Skeletal muscle satellite cell (primary cell): ENCODE results near the gene MAGI3. TPM values are rescaled to one million over a fixed set of nuclear protein-coding genes. Genes with fewer than 3 reads are reported as not detected.
A peak's percentile ranks its signal among the peaks of the same experiment; 100 is the strongest.

Source experiments
- H3K27me3 ChIP-seq: 2 replicates; pipeline ENCODE4 v1.7.0; 2013; ENCODE audit warnings: low read length; ENCODE audit not compliant: control insufficient read depth, insufficient read depth
- H3K36me3 ChIP-seq: 2 replicates; pipeline ENCODE4 v1.7.0; 2013; ENCODE audit warnings: mild to moderate bottlenecking, control low read depth, low read length; ENCODE audit not compliant: insufficient read depth
- H3K4me1 ChIP-seq: 2 replicates; pipeline ENCODE4 v1.7.0; 2013; ENCODE audit warnings: low read length; ENCODE audit not compliant: control insufficient read depth, insufficient read depth
- H3K4me2 ChIP-seq: 2 replicates; pipeline ENCODE4 v1.7.0; 2013; ENCODE audit warnings: mild to moderate bottlenecking, low read length
- H3K4me3 ChIP-seq: 2 replicates; pipeline ENCODE4 v1.7.0; 2013; ENCODE audit warnings: low read length
- H3K9ac ChIP-seq: 2 replicates; pipeline ENCODE4 v1.7.0; 2013; ENCODE audit warnings: mild to moderate bottlenecking, low read depth, low read length, moderate library complexity
- H3K9me3 ChIP-seq: replicated peaks from 2 replicates; pipeline ENCODE4 v1.7.0; 2013; ENCODE audit warnings: mild to moderate bottlenecking, control low read depth, low read length
- total RNA-seq: library from RNA; depleted of rRNA; stranded (reverse); fragments of >200 nt; gene quantifications from 2 replicates; pipeline ENCODE4 v1.2.3, GENCODE V29; 2012; rRNA removed

The MAGI3 gene
- 9.4 and 9.9 TPM in 2 replicates for total RNA-seq

- no peaks in the 10 kb centered on the region for H3K27me3 ChIP-seq
These were observed at the start of gene MAGI3 for GRCh38 chr1:113389953-113390834. Gene MAGI3 (plus strand): TSS chr1:113390515. CDS start chr1:113391034, 519 bp downstream.

DNA sequence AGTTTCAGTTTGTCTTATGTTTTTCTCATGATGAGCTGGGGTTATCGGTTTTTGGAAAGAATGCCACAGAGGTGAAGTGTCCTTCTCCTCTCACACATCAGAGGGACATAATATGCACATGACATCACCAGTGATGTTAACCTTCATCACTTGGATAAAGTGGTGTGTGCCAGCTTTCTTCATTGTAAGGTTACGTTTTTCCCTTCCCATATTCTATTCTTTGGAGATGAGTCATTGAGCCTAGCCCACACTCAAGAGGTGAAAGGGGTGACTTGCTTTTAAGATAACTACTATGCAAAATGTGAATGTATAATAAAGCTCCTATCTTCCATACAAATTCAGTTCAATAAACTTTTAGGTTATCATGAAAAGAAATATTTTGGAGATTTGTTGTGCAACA, 36.7 kb upstream of the MAGI3 start:
- H3K4me1 ChIP-seq: no peaks in the 10 kb centered on the region
- H3K9me3 ChIP-seq: no peaks in the 10 kb centered on the region
- H3K4me2 ChIP-seq: no peak overlapping the region
- no peak overlapping the region for H3K9ac ChIP-seq
- no peak overlapping the region for H3K4me3 ChIP-seq
- peaks cover 8% of the 10 kb centered on the region for H3K27me3 ChIP-seq
- no peaks in the 10 kb centered on the region for H3K36me3 ChIP-seq

More at GRCh38 chr1:113389953-113390834, at the start of gene MAGI3:
- peaks cover 29% of the 10 kb centered on the region for H3K4me1 ChIP-seq
- H3K9me3 ChIP-seq: no peaks in the 10 kb centered on the region
- no peaks in the 10 kb centered on the region for H3K36me3 ChIP-seq
- peak within 1 kb of the TSS; percentile 93 for H3K4me3 ChIP-seq
- H3K9ac ChIP-seq: peak within 1 kb of the TSS; percentile 86
- H3K4me2 ChIP-seq: peak within 1 kb of the TSS; percentile 83

DNA sequence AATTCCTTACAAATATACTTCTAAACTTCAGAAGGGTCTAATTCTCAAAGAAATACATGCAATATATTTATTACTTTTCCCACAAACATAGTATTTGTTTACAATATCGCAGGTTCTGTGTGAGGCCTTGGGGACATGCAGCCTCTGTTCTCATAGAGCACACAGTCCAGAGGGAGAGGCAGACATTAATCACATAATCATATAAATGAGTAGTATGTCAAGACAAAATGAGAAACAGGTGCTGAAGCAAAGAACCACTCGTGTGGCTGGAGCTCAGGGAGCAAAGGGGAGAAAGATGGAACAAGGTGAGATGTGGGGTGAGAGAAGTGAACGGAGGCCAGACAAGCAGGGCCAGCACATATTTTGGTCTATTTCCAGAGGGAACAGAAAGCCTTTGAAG, 26.4 kb upstream of the MAGI3 start:
- no peaks in the 10 kb centered on the region for H3K27me3 ChIP-seq
- no peaks in the 10 kb centered on the region for H3K4me1 ChIP-seq
- H3K36me3 ChIP-seq: no peaks in the 10 kb centered on the region
- no peak overlapping the region for H3K4me2 ChIP-seq
- H3K4me3 ChIP-seq: no peak overlapping the region
- no peaks in the 10 kb centered on the region for H3K9me3 ChIP-seq
- no peak overlapping the region for H3K9ac ChIP-seq

GRCh38 chr1:113369040-113369439, 21.3 kb upstream of the MAGI3 start:
- H3K36me3 ChIP-seq: no peaks in the 10 kb centered on the region
- no peaks in the 10 kb centered on the region for H3K27me3 ChIP-seq
- no peak overlapping the region for H3K9ac ChIP-seq
- H3K9me3 ChIP-seq: no peaks in the 10 kb centered on the region
- no peak overlapping the region for H3K4me3 ChIP-seq
- H3K4me2 ChIP-seq: no peak overlapping the region
- no peaks in the 10 kb centered on the region for H3K4me1 ChIP-seq

DNA sequence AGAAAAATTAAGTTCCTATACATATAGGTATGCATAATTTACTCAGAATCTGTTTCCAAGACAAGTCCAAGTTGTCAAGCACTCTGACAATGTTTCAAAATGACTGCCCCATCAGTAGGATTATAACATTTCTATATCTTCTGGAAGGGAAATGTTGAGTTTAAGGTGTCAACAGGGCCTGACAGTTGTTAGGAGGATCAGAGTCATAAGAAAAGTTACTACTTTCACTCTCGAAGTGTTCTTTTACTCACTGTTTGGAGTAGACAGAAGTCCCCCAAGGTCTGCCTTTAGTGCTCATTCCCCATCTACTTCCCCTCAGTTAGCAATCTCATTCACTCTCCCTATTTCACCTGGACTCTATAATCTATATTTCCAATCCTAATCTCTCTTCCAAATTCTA, 20.6 kb upstream of the MAGI3 start:
- Histone ChIP-seq H3K4me1 (no peaks in the 10 kb centered on the region), H3K36me3 (no peaks in the 10 kb centered on the region), H3K9me3 (no peaks in the 10 kb centered on the region), H3K9ac (no peak overlapping the region), H3K4me3 (no peak overlapping the region), H3K4me2 (no peak overlapping the region), H3K27me3 (no peaks in the 10 kb centered on the region)

GRCh38 chr1:113370868-113371267, 19.4 kb upstream of the MAGI3 start:
- no peaks in the 10 kb centered on the region for H3K36me3 ChIP-seq
- H3K4me1 ChIP-seq: no peaks in the 10 kb centered on the region
- no peaks in the 10 kb centered on the region for H3K9me3 ChIP-seq
- H3K4me2 ChIP-seq: no peak overlapping the region
- H3K27me3 ChIP-seq: no peaks in the 10 kb centered on the region
- H3K4me3 ChIP-seq: no peak overlapping the region
- no peak overlapping the region for H3K9ac ChIP-seq

GRCh38 chr1:113372546-113372945, 17.8 kb upstream of the MAGI3 start:
- H3K4me2 ChIP-seq: no peak overlapping the region
- no peaks in the 10 kb centered on the region for H3K4me1 ChIP-seq
- H3K4me3 ChIP-seq: no peak overlapping the region
- no peaks in the 10 kb centered on the region for H3K36me3 ChIP-seq
- H3K9ac ChIP-seq: no peak overlapping the region
- H3K9me3 ChIP-seq: no peaks in the 10 kb centered on the region
- H3K27me3 ChIP-seq: no peaks in the 10 kb centered on the region

GRCh38 chr1:113373644-113374043, 16.7 kb upstream of the MAGI3 start:
- Histone ChIP-seq H3K36me3 (no peaks in the 10 kb centered on the region), H3K9ac (no peak overlapping the region), H3K4me3 (no peak overlapping the region), H3K4me1 (no peaks in the 10 kb centered on the region), H3K4me2 (no peak overlapping the region), H3K9me3 (no peaks in the 10 kb centered on the region), H3K27me3 (no peaks in the 10 kb centered on the region)

GRCh38 chr1:113375878-113376277, 14.4 kb upstream of the MAGI3 start:
- Histone ChIP-seq H3K4me2 (no peak overlapping the region), H3K27me3 (no peaks in the 10 kb centered on the region), H3K4me1 (no peaks in the 10 kb centered on the region), H3K36me3 (no peaks in the 10 kb centered on the region), H3K4me3 (no peak overlapping the region), H3K9me3 (no peaks in the 10 kb centered on the region), H3K9ac (no peak overlapping the region)

DNA sequence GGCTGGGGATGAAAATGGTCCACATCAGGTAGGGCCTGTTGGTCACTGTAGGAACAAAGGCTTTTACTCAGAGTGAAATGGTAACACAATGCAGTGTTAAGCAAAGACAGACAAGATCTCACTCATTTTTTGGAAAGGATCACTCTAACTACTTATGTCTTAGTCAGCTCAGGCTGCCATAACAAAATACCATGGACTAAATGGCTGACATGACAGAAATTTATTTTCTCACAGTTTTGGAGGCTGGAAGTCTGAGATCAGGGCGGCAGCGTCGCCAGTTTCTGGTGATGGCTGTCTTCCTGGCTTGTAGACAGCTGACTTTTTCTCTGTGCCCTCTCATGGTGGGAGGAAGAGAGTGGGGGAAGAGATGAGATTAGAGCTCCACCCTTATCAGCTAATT, 10.2 kb upstream of the MAGI3 start:
- H3K27me3 ChIP-seq: no peaks in the 10 kb centered on the region
- H3K4me3 ChIP-seq: no peak overlapping the region
- no peaks in the 10 kb centered on the region for H3K9me3 ChIP-seq
- H3K4me1 ChIP-seq: no peaks in the 10 kb centered on the region
- H3K36me3 ChIP-seq: no peaks in the 10 kb centered on the region
- H3K9ac ChIP-seq: no peak overlapping the region
- no peak overlapping the region for H3K4me2 ChIP-seq

DNA sequence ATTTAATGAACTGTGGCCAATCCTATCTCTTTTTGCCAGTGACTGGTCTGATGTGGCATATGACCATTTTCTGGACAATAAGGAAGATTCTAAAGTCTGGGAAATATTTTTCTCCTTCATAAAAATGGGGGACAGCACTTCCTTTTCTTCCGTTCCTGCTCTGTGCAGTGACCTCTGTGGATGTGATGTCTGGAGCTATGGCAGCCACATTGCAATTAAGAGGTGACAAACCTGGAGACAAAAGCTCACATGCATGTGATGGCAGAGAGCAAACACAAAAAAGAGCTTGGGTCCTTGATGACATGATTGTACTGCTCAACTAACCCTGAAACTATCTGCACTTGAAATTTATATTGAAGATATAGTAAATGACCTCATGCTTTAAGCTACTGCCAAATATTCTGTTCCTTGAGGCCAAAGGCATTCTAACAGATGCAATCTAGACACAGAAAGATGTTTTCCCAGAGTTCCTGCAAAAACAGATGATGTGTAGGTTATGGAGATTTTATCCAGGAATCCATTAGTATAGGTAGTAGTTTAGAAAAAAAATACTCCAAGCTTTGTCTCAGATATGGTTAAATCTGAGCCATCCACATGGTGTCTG, 2.2 kb upstream of the MAGI3 start:
- H3K9ac ChIP-seq: no peak overlapping the region
- no peak overlapping the region for H3K4me3 ChIP-seq
- no peaks in the 10 kb centered on the region for H3K27me3 ChIP-seq
- H3K4me2 ChIP-seq: peak overlapping the region; percentile 77
- no peaks in the 10 kb centered on the region for H3K36me3 ChIP-seq
- H3K9me3 ChIP-seq: no peaks in the 10 kb centered on the region
- H3K4me1 ChIP-seq: peaks cover 17% of the 10 kb centered on the region
